Neural progenitor cell (in vitro differentiated cells): ENCODE data around the gene CDHR2. TPM values are rescaled to one million over a fixed set of nuclear protein-coding genes. Genes with fewer than 3 reads are reported as not detected.

Experiments
- DNase-seq: peaks from one replicate; pipeline ENCODE4 v3.0.0-alpha.2; 2016; ENCODE audit warnings: low spot score
- H2AFZ ChIP-seq: fragments of 200-600 bp; sonication (generic); replicated peaks from 2 replicates; pipeline ENCODE4 v1.6.1; 2016; ENCODE audit warnings: antibody characterized with exemption
- H3F3A ChIP-seq: fragments of 200-600 bp; sonication (generic); 2 replicates; pipeline ENCODE4 v1.6.1; 2016; ENCODE audit warnings: antibody characterized with exemption, low read depth
- H3K27ac ChIP-seq: fragments of 200-600 bp; sonication (generic); 2 replicates; pipeline ENCODE4 v1.5.1; 2016; ENCODE audit warnings: mild to moderate bottlenecking
- H3K27me3 ChIP-seq: fragments of 200-600 bp; sonication (generic); 2 replicates; pipeline ENCODE4 v1.6.1; 2016; ENCODE audit warnings: mild to moderate bottlenecking, moderate library complexity
- H3K36me3 ChIP-seq: fragments of 200-600 bp; sonication (generic); 2 replicates; pipeline ENCODE4 v1.5.1; 2016
- H3K4me1 ChIP-seq: fragments of 200-600 bp; sonication (generic); 2 replicates; pipeline ENCODE4 v1.6.1; 2016; ENCODE audit warnings: mixed run types
- H3K4me2 ChIP-seq: fragments of 200-600 bp; sonication (generic); 2 replicates; pipeline ENCODE4 v1.6.1; 2016
- H3K4me3 ChIP-seq: fragments of 200-600 bp; sonication (generic); 2 replicates; pipeline ENCODE4 v1.5.1; 2016
- H3K79me2 ChIP-seq: fragments of 200-600 bp; sonication (generic); 2 replicates; pipeline ENCODE4 v1.6.1; 2016; ENCODE audit warnings: low read depth
- H3K9ac ChIP-seq: fragments of 200-600 bp; sonication (generic); 2 replicates; pipeline ENCODE4 v1.6.1; 2016
- H3K9me3 ChIP-seq: fragments of 200-600 bp; sonication (generic); 2 replicates; pipeline ENCODE4 v1.5.1; 2016; ENCODE audit warnings: low read depth
- H4K20me1 ChIP-seq: fragments of 200-600 bp; sonication (generic); 2 replicates; pipeline ENCODE4 v1.6.1; 2016; ENCODE audit warnings: low read depth
- H3K27ac Mint-ChIP-seq: 3 replicates; pipeline ENCODE4 v1.8.0; 2021; ENCODE audit warnings: mixed read lengths
- H3K27me3 Mint-ChIP-seq: 2 replicates; pipeline ENCODE4 v1.8.0; 2022; ENCODE audit warnings: low read depth, mild to moderate bottlenecking, inconsistent platforms, moderate library complexity, mixed read lengths; ENCODE audit not compliant: insufficient read depth
- H3K36me3 Mint-ChIP-seq: 3 replicates; pipeline ENCODE4 v1.8.0; 2021; ENCODE audit warnings: mixed read lengths
- H3K4me1 Mint-ChIP-seq: 3 replicates; pipeline ENCODE4 v1.8.0; 2021; ENCODE audit warnings: mixed read lengths
- H3K4me3 Mint-ChIP-seq: 3 replicates; pipeline ENCODE4 v1.8.0; 2021; ENCODE audit warnings: mild to moderate bottlenecking, moderate library complexity, mixed read lengths
- H3K9me3 Mint-ChIP-seq: 3 replicates; pipeline ENCODE4 v1.8.0; 2020; ENCODE audit warnings: mixed read lengths
- EZH2 ChIP-seq: fragments of 200-600 bp; sonication (generic); IDR thresholded peaks from 2 replicates; pipeline ENCODE4 v1.6.1; 2017; ENCODE audit warnings: antibody characterized with exemption, mild to moderate bottlenecking, moderate library complexity
- EZH2phosphoT487 ChIP-seq: fragments of 200-600 bp; sonication (generic); IDR thresholded peaks from 2 replicates; pipeline ENCODE4 v1.6.1; 2017; ENCODE audit warnings: antibody characterized with exemption
- total RNA-seq: library from RNA; depleted of rRNA; stranded (reverse); fragments of >200 nt; gene quantifications from 2 replicates; pipeline ENCODE4 v1.2.3, GENCODE V29; 2015; ENCODE audit warnings: low replicate concordance
- TF ChIP-seq, protein P1 (sequence below): fragments of 200-600 bp; sonication (generic); IDR thresholded peaks from 2 replicates; pipeline ENCODE4 v1.5.1; 2017; ENCODE audit warnings: antibody characterized with exemption, mild to moderate bottlenecking

CDHR2 gene, protein sequence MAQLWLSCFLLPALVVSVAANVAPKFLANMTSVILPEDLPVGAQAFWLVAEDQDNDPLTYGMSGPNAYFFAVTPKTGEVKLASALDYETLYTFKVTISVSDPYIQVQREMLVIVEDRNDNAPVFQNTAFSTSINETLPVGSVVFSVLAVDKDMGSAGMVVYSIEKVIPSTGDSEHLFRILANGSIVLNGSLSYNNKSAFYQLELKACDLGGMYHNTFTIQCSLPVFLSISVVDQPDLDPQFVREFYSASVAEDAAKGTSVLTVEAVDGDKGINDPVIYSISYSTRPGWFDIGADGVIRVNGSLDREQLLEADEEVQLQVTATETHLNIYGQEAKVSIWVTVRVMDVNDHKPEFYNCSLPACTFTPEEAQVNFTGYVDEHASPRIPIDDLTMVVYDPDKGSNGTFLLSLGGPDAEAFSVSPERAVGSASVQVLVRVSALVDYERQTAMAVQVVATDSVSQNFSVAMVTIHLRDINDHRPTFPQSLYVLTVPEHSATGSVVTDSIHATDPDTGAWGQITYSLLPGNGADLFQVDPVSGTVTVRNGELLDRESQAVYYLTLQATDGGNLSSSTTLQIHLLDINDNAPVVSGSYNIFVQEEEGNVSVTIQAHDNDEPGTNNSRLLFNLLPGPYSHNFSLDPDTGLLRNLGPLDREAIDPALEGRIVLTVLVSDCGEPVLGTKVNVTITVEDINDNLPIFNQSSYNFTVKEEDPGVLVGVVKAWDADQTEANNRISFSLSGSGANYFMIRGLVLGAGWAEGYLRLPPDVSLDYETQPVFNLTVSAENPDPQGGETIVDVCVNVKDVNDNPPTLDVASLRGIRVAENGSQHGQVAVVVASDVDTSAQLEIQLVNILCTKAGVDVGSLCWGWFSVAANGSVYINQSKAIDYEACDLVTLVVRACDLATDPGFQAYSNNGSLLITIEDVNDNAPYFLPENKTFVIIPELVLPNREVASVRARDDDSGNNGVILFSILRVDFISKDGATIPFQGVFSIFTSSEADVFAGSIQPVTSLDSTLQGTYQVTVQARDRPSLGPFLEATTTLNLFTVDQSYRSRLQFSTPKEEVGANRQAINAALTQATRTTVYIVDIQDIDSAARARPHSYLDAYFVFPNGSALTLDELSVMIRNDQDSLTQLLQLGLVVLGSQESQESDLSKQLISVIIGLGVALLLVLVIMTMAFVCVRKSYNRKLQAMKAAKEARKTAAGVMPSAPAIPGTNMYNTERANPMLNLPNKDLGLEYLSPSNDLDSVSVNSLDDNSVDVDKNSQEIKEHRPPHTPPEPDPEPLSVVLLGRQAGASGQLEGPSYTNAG (N-terminal part only)
- not detected in 2 replicates for total RNA-seq

DNA sequence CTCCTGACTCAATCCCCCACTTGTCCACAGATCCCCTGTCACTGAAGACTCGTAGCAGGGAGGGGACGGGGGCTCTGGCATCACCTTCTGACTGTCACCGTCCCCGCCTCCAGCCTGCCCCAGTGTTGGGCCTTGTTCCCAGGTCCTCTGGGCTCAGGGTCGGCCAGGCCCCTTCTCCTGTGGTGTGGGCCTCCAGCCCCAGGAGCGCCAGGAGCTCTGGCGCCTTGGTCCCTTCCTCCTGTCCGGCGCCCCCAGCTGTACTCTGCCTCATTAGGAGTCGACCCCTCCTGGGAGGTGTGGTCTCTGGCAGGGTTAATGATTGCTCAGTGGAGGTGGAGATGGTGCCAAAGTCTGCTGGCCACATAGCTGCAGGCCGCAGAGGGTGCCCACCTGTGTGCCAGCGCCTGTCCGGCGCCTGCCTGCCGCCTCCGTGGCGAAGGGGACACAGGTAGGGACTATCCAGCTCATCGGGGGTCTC is at the start of gene CDHR2:
TSS of gene CDHR2 (plus strand) at position 376 of the 478 bp plus-strand sequence. CDS start 16,011 bp downstream, outside the sequence.
- Mint-ChIP-seq H3K27me3 (peaks cover 15% of the 10 kb centered on the region), H3K4me1 (peaks cover 26% of the 10 kb centered on the region), H3K27ac (no peak within 1 kb of the TSS)

DNA sequence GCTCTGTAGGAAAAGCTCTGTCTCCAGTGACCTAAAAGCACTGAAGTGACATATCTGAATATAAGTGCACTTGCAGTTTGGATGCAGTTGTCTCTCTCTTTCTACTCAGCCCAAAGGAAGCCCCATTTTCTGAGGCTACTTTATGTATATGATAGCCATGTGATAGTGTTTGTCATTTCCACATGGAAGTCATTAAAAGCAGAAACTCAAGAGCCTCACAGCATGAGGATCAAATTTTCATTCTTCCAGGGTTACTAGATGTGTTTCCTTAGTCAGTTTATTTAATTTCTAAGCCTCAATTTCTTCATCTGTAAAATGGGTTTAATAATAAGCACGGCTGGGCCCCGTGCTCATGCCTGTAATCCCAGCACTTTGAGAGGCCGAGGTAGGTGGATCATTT is 48.6 kb upstream of the CDHR2 start:
- H3K9ac ChIP-seq: no peak overlapping the region
- no peak for DNase-seq
- no peaks in the 10 kb centered on the region for H4K20me1 ChIP-seq
- no peak overlapping the region for H3K4me2 ChIP-seq
- H2AFZ ChIP-seq: no peak overlapping the region
- H3K9me3 ChIP-seq: no peaks in the 10 kb centered on the region
- no peaks in the 10 kb centered on the region for H3K4me1 ChIP-seq
- H3K36me3 ChIP-seq: peaks cover 15% of the 10 kb centered on the region
- TF ChIP-seq, protein P1, sequence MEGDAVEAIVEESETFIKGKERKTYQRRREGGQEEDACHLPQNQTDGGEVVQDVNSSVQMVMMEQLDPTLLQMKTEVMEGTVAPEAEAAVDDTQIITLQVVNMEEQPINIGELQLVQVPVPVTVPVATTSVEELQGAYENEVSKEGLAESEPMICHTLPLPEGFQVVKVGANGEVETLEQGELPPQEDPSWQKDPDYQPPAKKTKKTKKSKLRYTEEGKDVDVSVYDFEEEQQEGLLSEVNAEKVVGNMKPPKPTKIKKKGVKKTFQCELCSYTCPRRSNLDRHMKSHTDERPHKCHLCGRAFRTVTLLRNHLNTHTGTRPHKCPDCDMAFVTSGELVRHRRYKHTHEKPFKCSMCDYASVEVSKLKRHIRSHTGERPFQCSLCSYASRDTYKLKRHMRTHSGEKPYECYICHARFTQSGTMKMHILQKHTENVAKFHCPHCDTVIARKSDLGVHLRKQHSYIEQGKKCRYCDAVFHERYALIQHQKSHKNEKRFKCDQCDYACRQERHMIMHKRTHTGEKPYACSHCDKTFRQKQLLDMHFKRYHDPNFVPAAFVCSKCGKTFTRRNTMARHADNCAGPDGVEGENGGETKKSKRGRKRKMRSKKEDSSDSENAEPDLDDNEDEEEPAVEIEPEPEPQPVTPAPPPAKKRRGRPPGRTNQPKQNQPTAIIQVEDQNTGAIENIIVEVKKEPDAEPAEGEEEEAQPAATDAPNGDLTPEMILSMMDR: no peak
- TF ChIP-seq EZH2 (no peak), EZH2phosphoT487 (no peak)
- Mint-ChIP-seq H3K27me3 (peaks cover under 1% of the 10 kb centered on the region), H3K4me3 (no peak overlapping the region), H3K9me3 (no peaks in the 10 kb centered on the region), H3K4me1 (no peaks in the 10 kb centered on the region), H3K27ac (no peak overlapping the region), H3K36me3 (peaks cover 37% of the 10 kb centered on the region)
- H3K79me2 ChIP-seq: no peaks in the 10 kb centered on the region
- no peaks in the 10 kb centered on the region for H3F3A ChIP-seq
- no peak overlapping the region for H3K27ac ChIP-seq
- no peak overlapping the region for H3K4me3 ChIP-seq
- H3K27me3 ChIP-seq: no peaks in the 10 kb centered on the region

More for the DNA sequence above, at the start of gene CDHR2:
- Histone ChIP-seq H3K4me2 (no peak within 1 kb of the TSS), H3K79me2 (no peaks in the 10 kb centered on the region), H3K9ac (no peak within 1 kb of the TSS), H3K27me3 (peaks cover 23% of the 10 kb centered on the region), H3K4me1 (peaks cover 3% of the 10 kb centered on the region), H3K27ac (no peak within 1 kb of the TSS), H3K4me3 (no peak within 1 kb of the TSS), H3F3A (no peaks in the 10 kb centered on the region), H4K20me1 (no peaks in the 10 kb centered on the region), H3K36me3 (no peaks in the 10 kb centered on the region), H2AFZ (no peak within 1 kb of the TSS), H3K9me3 (no peaks in the 10 kb centered on the region)
- no peak within 1 kb of the TSS for H3K4me3 Mint-ChIP-seq
- no peak for TF ChIP-seq EZH2
- no peak for TF ChIP-seq EZH2phosphoT487
- TF ChIP-seq, protein P1: no peak
- DNase-seq: no peak
- no peaks in the 10 kb centered on the region for H3K36me3 Mint-ChIP-seq
- H3K9me3 Mint-ChIP-seq: no peaks in the 10 kb centered on the region

DNA sequence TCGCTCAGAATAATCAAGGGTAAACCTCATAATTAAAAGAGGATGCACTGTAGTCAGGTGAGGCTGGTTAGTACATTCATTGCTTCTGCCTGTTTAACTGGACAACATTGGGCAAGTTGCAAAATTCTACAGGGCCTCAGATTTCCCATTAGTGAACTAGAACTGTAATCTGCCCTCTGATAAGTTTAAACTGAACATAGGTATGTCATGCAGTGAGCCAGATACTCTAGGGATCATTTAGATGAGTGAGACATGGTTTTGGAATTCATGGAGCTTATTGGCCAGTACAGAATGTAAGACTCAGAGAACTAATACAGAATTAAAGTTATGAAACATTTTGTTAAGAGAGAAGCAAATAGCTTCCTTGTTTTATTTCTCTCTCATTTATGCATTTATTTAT is 47.8 kb upstream of the CDHR2 start:
- Mint-ChIP-seq H3K36me3 (peaks cover 38% of the 10 kb centered on the region), H3K4me3 (no peak overlapping the region)
- no peaks in the 10 kb centered on the region for H4K20me1 ChIP-seq

More for the DNA sequence above, 47.8 kb upstream of the CDHR2 start:
- Mint-ChIP-seq H3K9me3 (no peaks in the 10 kb centered on the region), H3K27ac (no peak overlapping the region), H3K4me1 (no peaks in the 10 kb centered on the region), H3K27me3 (no peaks in the 10 kb centered on the region)
- no peaks in the 10 kb centered on the region for H3K27me3 ChIP-seq
- no peak overlapping the region for H3K4me3 ChIP-seq
- no peaks in the 10 kb centered on the region for H3K4me1 ChIP-seq
- no peak overlapping the region for H3K9ac ChIP-seq
- H3K27ac ChIP-seq: no peak overlapping the region
- H3K79me2 ChIP-seq: no peaks in the 10 kb centered on the region
- DNase-seq: no peak
- TF ChIP-seq EZH2phosphoT487 (no peak), EZH2 (no peak)
- TF ChIP-seq, protein P1: no peak
- no peak overlapping the region for H3K4me2 ChIP-seq
- no peaks in the 10 kb centered on the region for H3K9me3 ChIP-seq
- no peak overlapping the region for H2AFZ ChIP-seq
- H3K36me3 ChIP-seq: peaks cover 15% of the 10 kb centered on the region
- no peaks in the 10 kb centered on the region for H3F3A ChIP-seq
